Fibroblast of lung (primary cell): Measurements from ENCODE around the gene CHCHD2. TPM values are rescaled to one million over a fixed set of nuclear protein-coding genes. Genes with fewer than 3 reads are reported as not detected.
"Not testable (repeated sequence)": the region's sequence is repeated elsewhere in the genome, so short reads cannot be mapped to it uniquely, and the experiment has no call there.

Source experiments
- DNase-seq, 2 donors: peaks; one replicate each; pipeline versions ENCODE4 v3.0.0 to v3.0.0-alpha.2; 2010; ENCODE audit warnings: low read depth in 2 of 2
- H2AFZ ChIP-seq: 2 replicates; pipeline ENCODE4 v1.5.1; 2012; ENCODE audit warnings: low read length, control low read depth, inconsistent platforms
- H3K27ac ChIP-seq: 2 replicates; pipeline ENCODE4 v1.5.1; 2011; ENCODE audit warnings: low read length, control low read depth; ENCODE audit not compliant: insufficient read depth
- H3K27me3 ChIP-seq: 2 replicates; pipeline ENCODE4 v1.5.1; 2011; ENCODE audit warnings: mild to moderate bottlenecking, low read length; ENCODE audit not compliant: control insufficient read depth, insufficient read depth
- H3K36me3 ChIP-seq: 2 replicates; pipeline ENCODE4 v1.5.1; 2011; ENCODE audit warnings: low read length; ENCODE audit not compliant: control insufficient read depth, insufficient read depth
- H3K4me1 ChIP-seq: 2 replicates; pipeline ENCODE4 v1.5.1; 2011; ENCODE audit warnings: low read length; ENCODE audit not compliant: control insufficient read depth, insufficient read depth; ENCODE audit errors: extremely low read depth
- H3K4me2 ChIP-seq: 2 replicates; pipeline ENCODE4 v1.5.1; 2011; ENCODE audit warnings: low read length, control low read depth; ENCODE audit not compliant: insufficient read depth; ENCODE audit errors: extremely low read depth
- H3K4me3 ChIP-seq, 4 experiments: fragments of 200-600 bp in 1 of 4; sonication (generic) in 1 of 4; replicated peaks in 1 of 4; 2 replicates each; pipeline ENCODE4 v1.5.1; 2011 to 2016; ENCODE audit warnings: low read length in 4 of 4, low read depth in 3 of 4, mild to moderate bottlenecking in 3 of 4, control low read depth in 2 of 4, inconsistent platforms in 1 of 4, mixed read lengths in 1 of 4; ENCODE audit not compliant: insufficient read depth in 1 of 4; ENCODE audit errors: control extremely low read depth in 1 of 4
- H3K79me2 ChIP-seq: 2 replicates; pipeline ENCODE4 v1.5.1; 2012; ENCODE audit warnings: mild to moderate bottlenecking, low read length, inconsistent platforms; ENCODE audit not compliant: control insufficient read depth, insufficient read depth
- H3K9ac ChIP-seq: 2 replicates; pipeline ENCODE4 v1.5.1; 2011; ENCODE audit warnings: mild to moderate bottlenecking, low read length, control low read depth; ENCODE audit not compliant: insufficient read depth
- H3K9me3 ChIP-seq: 2 replicates; pipeline ENCODE4 v1.5.1; 2012; ENCODE audit warnings: low read depth, low read length; ENCODE audit not compliant: control insufficient read depth, insufficient read depth
- H4K20me1 ChIP-seq: 2 replicates; pipeline ENCODE4 v1.5.1; 2011; ENCODE audit warnings: low read length; ENCODE audit not compliant: control insufficient read depth, insufficient read depth; ENCODE audit errors: extremely low read depth
- CTCF ChIP-seq, 2 donors: IDR thresholded peaks in 1 of 2; conservative IDR thresholded peaks in 1 of 2; 1 replicate in 1 of 2; 2 replicates in 1 of 2; pipeline ENCODE4 v1.5.1; 2011 to 2012; ENCODE audit warnings: low read length in 2 of 2, control low read depth in 1 of 2, inconsistent platforms in 1 of 2, low read depth in 1 of 2, mild to moderate bottlenecking in 1 of 2
- EZH2 ChIP-seq: IDR thresholded peaks from 2 replicates; pipeline ENCODE4 v1.5.1; 2012; ENCODE audit warnings: low read length, control low read depth, mild to moderate bottlenecking; ENCODE audit errors: missing control alignments
- polyA plus RNA-seq, 2 donors: library from polyadenylated mRNA; depleted of rRNA in 1 of 2; stranded (reverse) in 1 of 2; unstranded in 1 of 2; fragments of >200 nt; gene quantifications; 2 replicates each; pipeline ENCODE4 v1.2.1, GENCODE V29; 2011 to 2012; ENCODE audit warnings: missing spikeins in 1 of 2
- total RNA-seq: library from RNA; depleted of rRNA; stranded (reverse); fragments of >200 nt; gene quantifications from 2 replicates; pipeline ENCODE4 v1.2.1, GENCODE V29; 2014

The CHCHD2 gene
- total and polyA plus RNA-seq, 2 donors (not counting 1 experiment from before 2014, with no cell fraction given), result 232 to 338 TPM

DNA sequence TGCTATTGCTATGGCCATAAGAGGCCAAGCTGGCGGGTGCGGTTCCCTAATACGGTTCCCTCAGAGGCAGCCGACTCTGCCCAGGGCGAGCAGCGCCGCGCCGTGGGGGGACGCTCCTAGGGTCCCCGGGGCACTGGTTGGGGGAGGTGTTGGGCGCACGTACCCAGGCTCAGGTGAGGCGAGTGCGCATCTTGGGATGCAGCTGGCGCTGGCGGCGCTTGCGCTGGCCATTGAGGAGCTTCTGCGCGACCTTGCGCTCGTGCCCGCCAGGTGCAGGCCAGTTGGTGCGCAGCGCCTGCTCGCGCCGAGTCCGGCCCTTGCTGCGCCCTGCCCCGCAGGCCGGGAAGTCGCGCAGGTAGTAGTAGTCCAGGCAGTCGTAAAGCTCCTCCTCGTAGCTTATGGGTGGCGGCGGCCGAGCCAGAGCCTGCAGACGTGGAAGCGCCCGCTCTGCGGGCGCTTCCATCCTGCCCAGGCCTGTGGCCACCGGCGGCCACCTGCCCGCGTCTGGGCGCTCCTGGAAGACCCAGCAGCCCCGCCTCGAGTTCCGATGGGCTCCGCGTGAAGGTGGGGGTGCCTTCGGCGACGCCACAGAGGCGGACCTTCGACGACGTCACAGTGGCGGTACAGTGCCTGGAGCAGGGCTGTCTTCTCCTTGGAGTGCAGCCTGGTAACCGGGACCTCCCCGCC is 9.7 kb upstream of the CHCHD2 start, which contains the start of gene NUPR2:
TSS of gene NUPR2 (minus strand) at position 566 of the 687 bp plus-strand sequence. CDS start at position 463, 103 bp downstream.
- Histone ChIP-seq H3K4me2 (no peak within 1 kb of the TSS), H2AFZ (no peak within 1 kb of the TSS), H3K79me2 (no peaks in the 10 kb centered on the region), H3K27ac (no peak within 1 kb of the TSS), H3K4me1 (no peaks in the 10 kb centered on the region), H4K20me1 (no peaks in the 10 kb centered on the region), H3K36me3 (no peaks in the 10 kb centered on the region), H3K4me3 (no peak within 1 kb of the TSS), H3K9ac (no peak within 1 kb of the TSS), H3K9me3 (no peaks in the 10 kb centered on the region), H3K27me3 (no peaks in the 10 kb centered on the region)
- no peak for DNase-seq
- TF ChIP-seq CTCF (conservative IDR thresholded peaks at IDR 0.05 in 1 of 2, IDR thresholded peaks at IDR 0.05 in 1 of 2; ENCODE audit: low read depth in 1 of 2, low read length in 2 of 2) (no peak), EZH2 (no peak)

DNA sequence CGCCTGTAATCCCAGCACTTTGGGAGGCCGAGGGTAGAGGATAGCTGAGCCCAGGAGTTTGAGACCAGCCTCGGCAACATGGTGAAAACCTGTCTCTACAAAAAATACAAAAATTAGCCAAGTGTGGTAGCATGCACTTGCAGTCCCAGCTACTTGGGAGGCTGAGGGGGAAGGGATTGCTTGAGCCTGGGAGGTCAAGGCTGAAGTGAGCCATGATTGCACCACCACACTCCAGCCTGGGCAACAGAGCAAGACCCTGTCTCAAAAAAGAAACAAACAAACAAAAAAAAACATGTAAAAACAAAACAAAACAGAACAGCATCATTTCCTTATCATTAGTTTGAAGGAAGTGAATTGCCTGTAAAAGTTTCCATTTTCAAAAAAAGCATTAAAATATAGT is 6.0 kb upstream of the CHCHD2 start:
- H3K27me3 ChIP-seq, H3K9me3 ChIP-seq, H3K79me2 ChIP-seq, DNase-seq, H2AFZ ChIP-seq, H3K36me3 ChIP-seq, H3K4me1 ChIP-seq, H3K9ac ChIP-seq, H4K20me1 ChIP-seq, H3K27ac ChIP-seq, H3K4me2 ChIP-seq, H3K4me3 ChIP-seq: not testable (repeated sequence)

GRCh38 chr7:56110611-56111010 is 4.3 kb upstream of the CHCHD2 start:
- Histone ChIP-seq H3K4me2 (no peak overlapping the region), H3K79me2 (peaks cover 6% of the 10 kb centered on the region), H3K4me1 (no peaks in the 10 kb centered on the region), H3K27me3 (no peaks in the 10 kb centered on the region), H2AFZ (no peak overlapping the region), H3K36me3 (no peaks in the 10 kb centered on the region), H3K9ac (no peak overlapping the region), H3K4me3 (no peak overlapping the region), H3K9me3 (no peaks in the 10 kb centered on the region), H3K27ac (no peak overlapping the region), H4K20me1 (no peaks in the 10 kb centered on the region)
- no peak for DNase-seq
- TF ChIP-seq EZH2, result no peak
- no peak for TF ChIP-seq CTCF (conservative IDR thresholded peaks at IDR 0.05 in 1 of 2, IDR thresholded peaks at IDR 0.05 in 1 of 2; ENCODE audit: low read depth in 1 of 2, low read length in 2 of 2)
